Uterus (tissue), 4 donors: ENCODE data around the gene VANGL2. TPM values are rescaled to one million over a fixed set of nuclear protein-coding genes. Genes with fewer than 3 reads are reported as not detected.

Experiments used
- DNase-seq, 2 donors: peaks; one replicate each; pipeline ENCODE4 v3.0.0-alpha.2; 2019 to 2020
- H3K27ac ChIP-seq, 2 donors: fragments of 200-600 bp; sonication (generic); 1 replicate in 1 of 2; 2 replicates in 1 of 2; pipeline ENCODE4 v1.5.1; 2016 to 2018
- H3K27me3 ChIP-seq, 2 donors: fragments of 200-600 bp; sonication (generic); one replicate each; pipeline ENCODE4 v1.5.1; 2018 to 2019; ENCODE audit warnings: control low read depth in 1 of 2
- H3K36me3 ChIP-seq, 2 donors: fragments of 200-600 bp; sonication (generic); one replicate each; pipeline ENCODE4 v1.5.1; 2019; ENCODE audit warnings: control low read depth in 1 of 2
- H3K4me1 ChIP-seq, 2 donors: fragments of 200-600 bp; sonication (generic); one replicate each; pipeline ENCODE4 v1.5.1; 2018 to 2019; ENCODE audit warnings: control low read depth in 1 of 2
- H3K4me3 ChIP-seq, 2 donors: fragments of 200-600 bp; sonication (generic); 1 replicate in 1 of 2; 2 replicates in 1 of 2; pipeline ENCODE4 v1.5.1; 2018 to 2019; ENCODE audit warnings: mild to moderate bottlenecking in 1 of 2
- H3K9me3 ChIP-seq, 2 donors: fragments of 200-600 bp; sonication (generic); one replicate each; pipeline ENCODE4 v1.5.1; 2019; ENCODE audit warnings: control low read depth in 1 of 2
- POLR2A ChIP-seq, 2 donors: fragments of 450-650 bp; IDR thresholded peaks; one replicate each; pipeline ENCODE4 v1.6.1; 2016; ENCODE audit warnings: antibody characterized with exemption in 2 of 2, mild to moderate bottlenecking in 1 of 2, moderate library complexity in 1 of 2
- intact Hi-C: fragments of 100-400 bp; cut with DNase I; formaldehyde crosslinking; loops from one replicate; pipeline ENCODE4 v1.15.1; 2023; ENCODE audit warnings: low total_unique reads
- total RNA-seq, 4 donors: library from RNA; depleted of rRNA in 3 of 4; stranded (reverse); fragments of >200 nt in 3 of 4; gene quantifications; one replicate each; pipeline versions ENCODE4 v1.1.0 to v1.2.4, GENCODE V29; 2014 to 2023
- TF ChIP-seq, protein P1 (sequence below), 4 experiments: fragments of 200-600 bp in 2 of 4; fragments of 450-650 bp in 2 of 4; sonication (generic) in 2 of 4; IDR thresholded peaks; one replicate each; pipeline ENCODE4 v1.5.1; 2016 to 2019; ENCODE audit warnings: antibody characterized with exemption in 4 of 4, mild to moderate bottlenecking in 2 of 4, moderate library complexity in 1 of 4
- donor health status: DM: yes; HTN: yes; CAD: no.

VANGL2 gene
- total RNA-seq, 4 donors from 2014 or later: 0.26 to 14.1 (median 4.7) TPM

DNA sequence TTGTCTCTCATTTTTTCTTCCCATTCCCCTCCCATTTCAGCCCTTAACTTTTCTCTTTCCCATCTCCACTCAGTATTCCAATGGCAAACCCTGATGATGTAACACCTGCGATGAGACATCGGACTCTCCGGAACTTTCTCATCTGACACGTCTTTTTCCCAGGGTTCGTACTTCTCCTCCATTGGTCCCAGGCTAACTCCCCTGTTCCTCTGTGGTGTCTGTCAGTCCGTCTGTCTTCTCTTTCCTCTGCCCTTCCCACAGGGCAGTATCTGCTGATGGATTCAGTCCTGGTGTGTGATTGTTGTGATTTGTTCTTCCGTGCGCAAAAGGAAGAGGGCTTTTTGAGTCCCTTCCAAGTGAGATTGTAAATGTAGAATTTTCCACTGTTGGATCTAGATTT is 27.7 kb downstream of the VANGL2 start:
- TF ChIP-seq, protein P1, sequence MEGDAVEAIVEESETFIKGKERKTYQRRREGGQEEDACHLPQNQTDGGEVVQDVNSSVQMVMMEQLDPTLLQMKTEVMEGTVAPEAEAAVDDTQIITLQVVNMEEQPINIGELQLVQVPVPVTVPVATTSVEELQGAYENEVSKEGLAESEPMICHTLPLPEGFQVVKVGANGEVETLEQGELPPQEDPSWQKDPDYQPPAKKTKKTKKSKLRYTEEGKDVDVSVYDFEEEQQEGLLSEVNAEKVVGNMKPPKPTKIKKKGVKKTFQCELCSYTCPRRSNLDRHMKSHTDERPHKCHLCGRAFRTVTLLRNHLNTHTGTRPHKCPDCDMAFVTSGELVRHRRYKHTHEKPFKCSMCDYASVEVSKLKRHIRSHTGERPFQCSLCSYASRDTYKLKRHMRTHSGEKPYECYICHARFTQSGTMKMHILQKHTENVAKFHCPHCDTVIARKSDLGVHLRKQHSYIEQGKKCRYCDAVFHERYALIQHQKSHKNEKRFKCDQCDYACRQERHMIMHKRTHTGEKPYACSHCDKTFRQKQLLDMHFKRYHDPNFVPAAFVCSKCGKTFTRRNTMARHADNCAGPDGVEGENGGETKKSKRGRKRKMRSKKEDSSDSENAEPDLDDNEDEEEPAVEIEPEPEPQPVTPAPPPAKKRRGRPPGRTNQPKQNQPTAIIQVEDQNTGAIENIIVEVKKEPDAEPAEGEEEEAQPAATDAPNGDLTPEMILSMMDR (IDR thresholded peaks at IDR 0.05): no peak
- no peak for TF ChIP-seq POLR2A (IDR thresholded peaks at IDR 0.05)
- no peak for DNase-seq
- no peak overlapping the region for H3K27ac ChIP-seq
- H3K27me3 ChIP-seq: no peaks in the 10 kb centered on the region
- H3K36me3 ChIP-seq: no peaks in the 10 kb centered on the region
- no peaks in the 10 kb centered on the region for H3K9me3 ChIP-seq
- no peaks in the 10 kb centered on the region for H3K4me1 ChIP-seq
- no peak overlapping the region for H3K4me3 ChIP-seq
- intact Hi-C loops: no loop called here

DNA sequence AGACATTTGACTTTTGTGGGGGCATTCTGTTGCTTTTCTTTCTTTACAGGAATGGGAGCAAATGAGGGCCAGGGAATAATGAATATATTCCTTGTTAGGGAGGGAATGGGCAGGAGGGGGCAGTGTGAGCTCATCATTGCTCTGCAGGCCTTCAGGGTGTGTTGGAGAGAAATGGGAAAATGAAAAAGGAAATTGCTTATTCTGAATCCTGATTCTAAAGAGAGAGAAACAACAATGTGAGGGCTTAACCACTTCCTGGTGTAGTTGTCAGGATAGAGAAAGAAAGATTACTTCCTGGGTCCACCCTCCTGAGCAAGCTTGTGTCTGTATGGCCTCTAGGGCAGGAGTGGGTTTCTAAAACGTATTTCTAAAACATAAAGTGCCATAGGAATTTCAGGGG is 28.3 kb downstream of the VANGL2 start:
- no peak overlapping the region for H3K27ac ChIP-seq
- TF ChIP-seq, protein P1 (IDR thresholded peaks at IDR 0.05): peak in 3 of 4 experiments; percentile 24 to 36 (median 28)
- no peak for TF ChIP-seq POLR2A (IDR thresholded peaks at IDR 0.05)
- intact Hi-C loops: no loop called here
- H3K9me3 ChIP-seq: no peaks in the 10 kb centered on the region
- H3K4me3 ChIP-seq: no peak overlapping the region
- H3K27me3 ChIP-seq: no peaks in the 10 kb centered on the region
- no peak for DNase-seq
- no peaks in the 10 kb centered on the region for H3K4me1 ChIP-seq
- H3K36me3 ChIP-seq: no peaks in the 10 kb centered on the region

DNA sequence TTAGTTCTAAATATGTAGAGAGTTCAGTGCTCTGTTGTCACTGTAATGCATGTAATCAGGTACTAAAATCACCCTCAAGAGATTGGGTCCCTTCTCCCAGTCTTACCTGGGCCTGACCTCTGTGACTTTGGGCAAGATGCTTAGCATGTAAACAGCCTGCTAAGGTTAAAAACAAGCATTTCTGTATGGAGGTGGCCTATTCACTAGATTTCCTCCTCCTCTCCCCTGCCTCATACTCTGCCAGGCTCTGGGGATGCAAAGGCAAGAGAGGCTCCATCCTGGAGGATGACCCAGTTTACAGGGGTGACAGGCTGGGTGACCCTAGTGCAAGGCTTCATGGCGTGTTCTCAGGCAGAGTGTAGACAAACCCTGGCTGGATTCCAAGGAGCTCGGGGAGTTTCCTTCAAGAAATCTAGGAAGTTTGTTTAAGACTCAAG is 28.8 kb downstream of the VANGL2 start:
- Histone ChIP-seq H3K4me3 (no peak overlapping the region), H3K36me3 (no peaks in the 10 kb centered on the region), H3K27me3 (no peaks in the 10 kb centered on the region), H3K9me3 (no peaks in the 10 kb centered on the region), H3K4me1 (no peaks in the 10 kb centered on the region), H3K27ac (no peak overlapping the region)
- intact Hi-C loops: no loop called here
- DNase-seq: no peak
- TF ChIP-seq, protein P1 (IDR thresholded peaks at IDR 0.05): no peak
- TF ChIP-seq POLR2A (IDR thresholded peaks at IDR 0.05): no peak

DNA sequence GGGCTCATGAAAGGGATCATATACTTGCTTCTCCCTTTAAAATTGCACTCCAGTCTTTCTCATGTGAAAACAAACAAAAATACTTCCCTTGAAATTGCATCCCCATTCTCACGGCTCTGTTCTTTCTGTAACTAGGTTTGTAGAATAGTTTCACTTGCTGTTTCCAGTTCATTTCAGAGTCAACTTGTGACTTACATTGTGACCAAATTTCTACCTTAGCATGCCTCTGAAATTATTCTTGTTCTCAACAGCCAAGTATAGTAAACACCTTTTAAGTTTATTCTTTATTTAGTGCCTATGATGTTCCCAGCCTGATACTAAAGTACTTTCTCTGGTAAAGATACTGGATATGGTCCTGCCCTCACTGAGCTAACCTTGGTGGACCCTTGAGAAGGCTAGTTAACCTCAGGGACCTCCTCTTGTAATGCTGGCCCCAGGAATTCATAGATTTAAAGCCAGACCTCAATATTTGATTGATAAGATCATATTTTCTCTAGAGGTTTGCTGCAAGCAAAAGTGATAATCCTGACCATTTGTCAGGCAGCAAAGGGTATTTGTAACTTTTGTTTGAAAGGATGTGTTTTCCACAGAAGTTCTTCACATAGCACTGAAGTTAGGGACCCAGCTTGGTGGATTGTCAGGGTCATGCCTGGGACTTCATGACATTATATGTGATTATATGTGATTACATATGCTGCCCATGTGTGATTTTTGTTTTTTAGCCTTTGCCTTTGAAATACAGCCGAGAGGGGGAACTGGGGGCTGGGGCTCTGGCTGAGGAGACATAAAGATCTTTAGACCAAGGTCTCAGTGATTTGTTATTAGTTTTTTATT is 29.6 kb downstream of the VANGL2 start:
- no peak for DNase-seq
- no peaks in the 10 kb centered on the region for H3K4me1 ChIP-seq
- no peaks in the 10 kb centered on the region for H3K9me3 ChIP-seq
- TF ChIP-seq, protein P1 (IDR thresholded peaks at IDR 0.05): no peak
- TF ChIP-seq POLR2A (IDR thresholded peaks at IDR 0.05): no peak
- H3K27me3 ChIP-seq: no peaks in the 10 kb centered on the region
- no peak overlapping the region for H3K27ac ChIP-seq
- intact Hi-C loops: no loop called here
- no peaks in the 10 kb centered on the region for H3K36me3 ChIP-seq
- no peak overlapping the region for H3K4me3 ChIP-seq

DNA sequence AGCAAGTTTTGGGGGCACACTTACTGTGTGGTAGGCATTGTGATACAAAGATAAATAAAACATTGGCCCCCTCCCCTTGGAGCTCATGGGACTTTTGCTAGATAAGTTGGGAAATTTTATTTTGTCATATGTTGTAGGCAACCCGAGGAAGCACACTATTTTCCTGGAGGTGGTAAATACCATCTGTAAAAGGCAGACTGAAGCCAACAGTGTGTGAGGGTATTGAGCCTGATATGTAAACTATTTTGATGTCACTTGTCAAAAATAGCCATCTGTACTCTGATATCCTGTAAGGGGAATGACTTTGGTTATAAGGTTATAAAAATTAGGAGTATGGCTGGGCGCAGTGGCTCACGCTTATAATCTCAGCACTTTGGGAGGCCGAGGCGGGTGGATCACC is 30.6 kb downstream of the VANGL2 start:
- no peaks in the 10 kb centered on the region for H3K4me1 ChIP-seq
- TF ChIP-seq, protein P1 (IDR thresholded peaks at IDR 0.05): no peak
- no peak for TF ChIP-seq POLR2A (IDR thresholded peaks at IDR 0.05)
- H3K36me3 ChIP-seq: no peaks in the 10 kb centered on the region
- H3K4me3 ChIP-seq: no peak overlapping the region
- no peaks in the 10 kb centered on the region for H3K27me3 ChIP-seq
- intact Hi-C loops: no loop called here
- H3K9me3 ChIP-seq: no peaks in the 10 kb centered on the region
- DNase-seq: no peak
- H3K27ac ChIP-seq: no peak overlapping the region
